GM10248 (cell line): ENCODE data around the gene ZYX.
A peak's percentile ranks its signal among the peaks of the same experiment; 100 is the strongest.

ENCODE experiments used
- CTCF ChIA-PET: fragments of 300-600 bp; sonication (Branson Sonifier 250); formaldehyde crosslinking; extraction: SDS; loops from one replicate; lab custom pipeline; 2021; ENCODE audit warnings: antibody characterized with exemption; lab: Yijun Ruan, JAX
- POLR2A ChIA-PET: fragments of 350-650 bp; sonication (Branson Sonifier 250); formaldehyde crosslinking; extraction: SDS; loops from one replicate; lab custom pipeline; 2020; ENCODE audit warnings: antibody characterized with exemption; lab: Yijun Ruan, JAX
- DNase-seq: peaks from one replicate; pipeline ENCODE4 v3.0.0; 2012; ENCODE audit errors: extremely low spot score
- TF ChIP-seq, protein P1 (sequence below): IDR thresholded peaks from 2 replicates; pipeline ENCODE4 v1.5.1; 2012; ENCODE audit warnings: mild to moderate bottlenecking, low read depth; ENCODE audit errors: extremely low read depth, missing control alignments, control extremely low read depth

The ZYX gene

GRCh38 chr7:143376396-143376795 is 4.7 kb upstream of the ZYX start:
- CTCF ChIA-PET: no interaction called here
- DNase-seq: no peak
- POLR2A ChIA-PET: no interaction called here
- TF ChIP-seq, protein P1, sequence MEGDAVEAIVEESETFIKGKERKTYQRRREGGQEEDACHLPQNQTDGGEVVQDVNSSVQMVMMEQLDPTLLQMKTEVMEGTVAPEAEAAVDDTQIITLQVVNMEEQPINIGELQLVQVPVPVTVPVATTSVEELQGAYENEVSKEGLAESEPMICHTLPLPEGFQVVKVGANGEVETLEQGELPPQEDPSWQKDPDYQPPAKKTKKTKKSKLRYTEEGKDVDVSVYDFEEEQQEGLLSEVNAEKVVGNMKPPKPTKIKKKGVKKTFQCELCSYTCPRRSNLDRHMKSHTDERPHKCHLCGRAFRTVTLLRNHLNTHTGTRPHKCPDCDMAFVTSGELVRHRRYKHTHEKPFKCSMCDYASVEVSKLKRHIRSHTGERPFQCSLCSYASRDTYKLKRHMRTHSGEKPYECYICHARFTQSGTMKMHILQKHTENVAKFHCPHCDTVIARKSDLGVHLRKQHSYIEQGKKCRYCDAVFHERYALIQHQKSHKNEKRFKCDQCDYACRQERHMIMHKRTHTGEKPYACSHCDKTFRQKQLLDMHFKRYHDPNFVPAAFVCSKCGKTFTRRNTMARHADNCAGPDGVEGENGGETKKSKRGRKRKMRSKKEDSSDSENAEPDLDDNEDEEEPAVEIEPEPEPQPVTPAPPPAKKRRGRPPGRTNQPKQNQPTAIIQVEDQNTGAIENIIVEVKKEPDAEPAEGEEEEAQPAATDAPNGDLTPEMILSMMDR: no peak

DNA sequence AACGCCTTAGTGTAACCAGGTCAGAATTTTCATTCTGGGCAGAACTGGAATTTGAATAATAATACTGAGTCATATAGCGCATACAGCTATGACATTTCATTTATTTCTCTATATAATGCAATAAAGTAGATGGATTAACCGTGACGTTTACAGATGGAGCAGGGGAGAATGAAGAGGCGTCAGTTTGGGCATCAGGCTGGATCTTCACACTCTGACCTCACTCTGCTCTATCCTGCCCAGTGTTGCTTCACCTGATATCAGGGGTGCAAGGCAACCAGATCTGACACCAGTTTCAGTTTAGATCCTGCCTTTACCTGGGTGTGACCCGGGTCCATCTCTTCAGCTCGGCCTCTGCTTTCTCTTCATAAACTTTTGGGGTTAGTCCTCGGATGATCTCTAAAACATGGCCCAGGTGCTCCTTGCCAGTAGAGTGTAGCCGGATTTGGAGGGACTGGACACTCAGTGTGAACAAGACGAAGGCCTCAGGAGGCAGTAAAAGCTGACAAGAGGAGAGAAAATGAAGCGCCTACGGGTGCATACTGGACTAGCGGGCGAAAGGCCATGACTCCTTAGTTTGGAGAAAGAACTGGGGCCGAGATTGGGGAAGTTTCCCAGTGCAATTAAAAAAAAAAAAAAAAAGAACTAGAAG is 1.4 kb upstream of the ZYX start:
- ChIA-PET CTCF (interaction anchor here (0.7 to 2.6 kb wide), 24 partner anchors 9 to 140 kb away, joined by 3 to 26 read pairs (median 4); no protein-coding TSS in a partner anchor), POLR2A (no interaction called here)
- no peak for DNase-seq
- TF ChIP-seq, protein P1: no peak

- TF ChIP-seq, protein P1: peak; percentile 89
- ChIA-PET POLR2A (no interaction called here), CTCF (interaction anchor here (0.6 to 2.6 kb wide), 27 partner anchors 8 to 165 kb away, joined by 3 to 26 read pairs (median 3); no protein-coding TSS in a partner anchor)
- peak; percentile 82 for DNase-seq
These were observed 892 bp upstream of the ZYX start for GRCh38 chr7:143380260-143380645.

DNA sequence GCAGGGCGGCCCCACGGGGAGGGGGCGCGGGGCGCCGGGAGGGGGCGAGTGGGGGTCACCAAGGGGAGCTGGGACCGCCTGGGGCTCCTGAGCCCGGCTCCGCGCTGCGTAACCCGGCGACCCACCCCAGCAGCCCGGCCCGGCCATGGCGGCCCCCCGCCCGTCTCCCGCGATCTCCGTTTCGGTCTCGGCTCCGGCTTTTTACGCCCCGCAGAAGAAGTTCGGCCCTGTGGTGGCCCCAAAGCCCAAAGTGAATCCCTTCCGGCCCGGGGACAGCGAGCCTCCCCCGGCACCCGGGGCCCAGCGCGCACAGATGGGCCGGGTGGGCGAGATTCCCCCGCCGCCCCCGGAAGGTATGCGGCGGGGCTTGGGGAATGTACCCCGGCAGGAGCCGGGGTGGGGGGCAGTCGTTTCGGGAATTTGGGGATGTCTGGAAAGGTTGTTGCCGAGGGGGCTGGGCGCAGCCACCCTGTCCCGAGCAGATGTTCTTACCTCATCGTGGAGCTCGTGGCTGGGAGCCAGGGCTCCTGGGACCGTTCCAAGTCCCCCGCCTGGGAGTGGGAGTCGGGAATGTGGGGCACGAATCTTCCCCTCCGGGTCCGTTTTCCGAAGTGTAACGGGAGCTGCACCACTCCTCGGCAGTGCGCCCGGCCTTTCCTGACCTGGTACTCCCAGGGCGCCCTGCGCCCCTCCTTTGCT is 431 bp downstream of the ZYX start:
- ChIA-PET CTCF (interaction anchor here (1.2 kb wide), 1 partner anchor 53 kb away, joined by 3 read pairs; no protein-coding TSS in a partner anchor), POLR2A (no interaction called here)
- no peak for DNase-seq

GRCh38 chr7:143382126-143382790 is 1.1 kb downstream of the ZYX start:
- TF ChIP-seq, protein P1: no peak
- no peak for DNase-seq
- ChIA-PET POLR2A (no interaction called here), CTCF (interaction anchor here (0.9 to 1.2 kb wide), 2 partner anchors 14 to 54 kb away, joined by 3 read pairs; no protein-coding TSS in a partner anchor)

More for the DNA sequence above, 431 bp downstream of the ZYX start:
- TF ChIP-seq, protein P1: no peak
